PFSK-1 (cell line): ENCODE data around the gene CDK1.

ENCODE experiments used
- FOXP2 ChIP-seq: optimal IDR thresholded peaks from 2 replicates; pipeline ENCODE3; 2011; ENCODE audit warnings: borderline replicate concordance, control low read depth, inconsistent platforms; ENCODE audit not compliant: insufficient read depth; ENCODE audit errors: extremely low read length, extremely low read depth
- POLR2AphosphoS5 ChIP-seq: IDR thresholded peaks from 2 replicates; pipeline ENCODE4 v1.6.1; 2012; ENCODE audit warnings: low read depth, mild to moderate bottlenecking, control low read depth, low read length, moderate library complexity
- SIN3A ChIP-seq: IDR thresholded peaks from 2 replicates; pipeline ENCODE4 v1.6.1; 2012; ENCODE audit warnings: mild to moderate bottlenecking, low read length, moderate library complexity, borderline replicate concordance; ENCODE audit not compliant: insufficient read depth
- TAF1 ChIP-seq: IDR thresholded peaks from 2 replicates; pipeline ENCODE4 v1.6.1; 2012; ENCODE audit warnings: low read length, control low read depth, borderline replicate concordance; ENCODE audit not compliant: insufficient read depth
- TF ChIP-seq, protein P1 (sequence below), 2 experiments: IDR thresholded peaks; 2 replicates each; pipeline versions ENCODE4 v1.6.1 to v1.8.0; 2011 to 2012; ENCODE audit warnings: low read depth in 2 of 2, low read length in 2 of 2, control low read depth in 1 of 2, inconsistent platforms in 1 of 2, mild to moderate bottlenecking in 1 of 2, moderate library complexity in 1 of 2; ENCODE audit not compliant: insufficient read depth in 1 of 2

Gene CDK1

GRCh38 chr10:60784641-60785040 lies 6.4 kb downstream of the CDK1 start:
- no peak for TF ChIP-seq POLR2AphosphoS5
- TF ChIP-seq FOXP2 = no peak
- TF ChIP-seq SIN3A = no peak
- TF ChIP-seq, protein P1, sequence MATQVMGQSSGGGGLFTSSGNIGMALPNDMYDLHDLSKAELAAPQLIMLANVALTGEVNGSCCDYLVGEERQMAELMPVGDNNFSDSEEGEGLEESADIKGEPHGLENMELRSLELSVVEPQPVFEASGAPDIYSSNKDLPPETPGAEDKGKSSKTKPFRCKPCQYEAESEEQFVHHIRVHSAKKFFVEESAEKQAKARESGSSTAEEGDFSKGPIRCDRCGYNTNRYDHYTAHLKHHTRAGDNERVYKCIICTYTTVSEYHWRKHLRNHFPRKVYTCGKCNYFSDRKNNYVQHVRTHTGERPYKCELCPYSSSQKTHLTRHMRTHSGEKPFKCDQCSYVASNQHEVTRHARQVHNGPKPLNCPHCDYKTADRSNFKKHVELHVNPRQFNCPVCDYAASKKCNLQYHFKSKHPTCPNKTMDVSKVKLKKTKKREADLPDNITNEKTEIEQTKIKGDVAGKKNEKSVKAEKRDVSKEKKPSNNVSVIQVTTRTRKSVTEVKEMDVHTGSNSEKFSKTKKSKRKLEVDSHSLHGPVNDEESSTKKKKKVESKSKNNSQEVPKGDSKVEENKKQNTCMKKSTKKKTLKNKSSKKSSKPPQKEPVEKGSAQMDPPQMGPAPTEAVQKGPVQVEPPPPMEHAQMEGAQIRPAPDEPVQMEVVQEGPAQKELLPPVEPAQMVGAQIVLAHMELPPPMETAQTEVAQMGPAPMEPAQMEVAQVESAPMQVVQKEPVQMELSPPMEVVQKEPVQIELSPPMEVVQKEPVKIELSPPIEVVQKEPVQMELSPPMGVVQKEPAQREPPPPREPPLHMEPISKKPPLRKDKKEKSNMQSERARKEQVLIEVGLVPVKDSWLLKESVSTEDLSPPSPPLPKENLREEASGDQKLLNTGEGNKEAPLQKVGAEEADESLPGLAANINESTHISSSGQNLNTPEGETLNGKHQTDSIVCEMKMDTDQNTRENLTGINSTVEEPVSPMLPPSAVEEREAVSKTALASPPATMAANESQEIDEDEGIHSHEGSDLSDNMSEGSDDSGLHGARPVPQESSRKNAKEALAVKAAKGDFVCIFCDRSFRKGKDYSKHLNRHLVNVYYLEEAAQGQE (IDR thresholded peaks at IDR 0.05; ENCODE audit: insufficient read depth in 1 of 2, low read depth in 2 of 2, low read length in 2 of 2) = no peak
- TF ChIP-seq TAF1 = no peak

- TF ChIP-seq, protein P1 (IDR thresholded peaks at IDR 0.05; ENCODE audit: insufficient read depth in 1 of 2, low read depth in 2 of 2, low read length in 2 of 2) = no peak
- no peak for TF ChIP-seq POLR2AphosphoS5
- no peak for TF ChIP-seq TAF1
- no peak for TF ChIP-seq SIN3A
- no peak for TF ChIP-seq FOXP2
Observed at GRCh38 chr10:60788544-60788943, 10.3 kb downstream of the CDK1 start.

GRCh38 chr10:60789340-60789739 lies 11.1 kb downstream of the CDK1 start:
- TF ChIP-seq POLR2AphosphoS5 = no peak
- TF ChIP-seq, protein P1 (IDR thresholded peaks at IDR 0.05; ENCODE audit: insufficient read depth in 1 of 2, low read depth in 2 of 2, low read length in 2 of 2) = no peak
- TF ChIP-seq SIN3A = no peak
- no peak for TF ChIP-seq FOXP2
- TF ChIP-seq TAF1 = no peak

- TF ChIP-seq TAF1 = no peak
- no peak; the same call in 1 of the 2 replicates for TF ChIP-seq POLR2AphosphoS5
- TF ChIP-seq, protein P1 (IDR thresholded peaks at IDR 0.05; ENCODE audit: insufficient read depth in 1 of 2, low read depth in 2 of 2, low read length in 2 of 2) = no peak
- TF ChIP-seq FOXP2 = no peak
- no peak for TF ChIP-seq SIN3A
Observed at GRCh38 chr10:60794953-60795352, 16.7 kb downstream of the CDK1 start.
